GM23338 (cell line): ENCODE measurements around the gene COL4A2.

ENCODE experiments used
- CTCF ChIP-seq, 2 experiments: fragments of 200-600 bp in 1 of 2; sonication (generic) in 1 of 2; conservative IDR thresholded peaks; 2 replicates each; pipeline versions ENCODE4 v1.5.1 to v1.6.1; 2016 to 2017; ENCODE audit warnings: antibody characterized with exemption in 2 of 2, low read depth in 2 of 2, mild to moderate bottlenecking in 2 of 2, moderate library complexity in 1 of 2
- EZH2 ChIP-seq: fragments of 200-600 bp; sonication (generic); IDR thresholded peaks from one replicate; pipeline ENCODE4 v1.8.0; 2017; ENCODE audit warnings: antibody characterized with exemption, mild to moderate bottlenecking, low read depth; ENCODE audit not compliant: unreplicated experiment
- POLR2AphosphoS5 ChIP-seq: IDR thresholded peaks from 2 replicates; pipeline ENCODE4 v1.6.1; 2016; ENCODE audit warnings: antibody characterized with exemption, low read depth

- TF ChIP-seq EZH2 = no peak
- TF ChIP-seq CTCF (conservative IDR thresholded peaks at IDR 0.05; ENCODE audit: low read depth in 2 of 2) = no peak
- TF ChIP-seq POLR2AphosphoS5 = no peak
Measured at GRCh38 chr13:110258876-110259631, 48.0 kb upstream of the COL4A2 start.
